Activated CD8-positive, alpha-beta T cell treated with anti-CD3 and anti-CD28 coated beads, Interleukin-2, amount 10 ng/mL, durations not matched to agents 7 days and 5 days (primary cell): ENCODE data around the gene LRIG3. TPM values are rescaled to one million over a fixed set of nuclear protein-coding genes. Genes with fewer than 3 reads are reported as not detected.

Experiments used
- ATAC-seq: fragments of 150-1000 bp; cut with Tn5 transposase; one replicate; pipeline ENCODE4 v1.10.0; 2021; ENCODE audit warnings: moderate library complexity
- CTCF ChIA-PET: fragments of 350-600 bp; sonication (Branson Sonifier 250); formaldehyde crosslinking; loops from one replicate; lab custom pipeline; 2021; ENCODE audit warnings: antibody characterized with exemption; lab: Charles Lee
- POLR2A ChIA-PET: fragments of 350-600 bp; sonication (Branson Sonifier 250); formaldehyde crosslinking; loops from one replicate; lab custom pipeline; 2021; ENCODE audit warnings: antibody characterized with exemption; lab: Charles Lee
- DNase-seq: peaks from one replicate; pipeline ENCODE4 v3.0.0-alpha.2; 2020
- H3K27ac Mint-ChIP-seq: one replicate; pipeline ENCODE4 v1.8.0; 2021; ENCODE audit warnings: mild to moderate bottlenecking, mixed read lengths
- H3K27me3 Mint-ChIP-seq: one replicate; pipeline ENCODE4 v1.8.0; 2021; ENCODE audit warnings: low read depth, mixed read lengths
- H3K36me3 Mint-ChIP-seq: one replicate; pipeline ENCODE4 v1.8.0; 2021; ENCODE audit warnings: low read depth, mixed read lengths
- H3K4me1 Mint-ChIP-seq: one replicate; pipeline ENCODE4 v1.8.0; 2021; ENCODE audit warnings: low read depth, mixed read lengths
- H3K4me3 Mint-ChIP-seq: one replicate; pipeline ENCODE4 v1.8.0; 2021; ENCODE audit warnings: mild to moderate bottlenecking, mixed read lengths
- H3K9me3 Mint-ChIP-seq: one replicate; pipeline ENCODE4 v1.8.0; 2022; ENCODE audit warnings: mixed read lengths; ENCODE audit not compliant: insufficient read depth
- total RNA-seq, 2 experiments: library from RNA; stranded (reverse); gene quantifications; one replicate each; pipeline ENCODE4 v1.2.3, GENCODE V29; 2021

Gene LRIG3
- total RNA-seq, 2 experiments from 2014 or later, result not detected

GRCh38 chr12:58832920-58833319 is 87.4 kb downstream of the LRIG3 start:
- Mint-ChIP-seq H3K4me1 (no peaks in the 10 kb centered on the region), H3K27ac (no peak overlapping the region), H3K4me3 (no peak overlapping the region), H3K9me3 (no peaks in the 10 kb centered on the region), H3K36me3 (no peaks in the 10 kb centered on the region), H3K27me3 (no peaks in the 10 kb centered on the region)
- ChIA-PET CTCF (interaction anchor here (0.7 kb wide), 1 partner anchor 198 kb away, joined by 3 read pairs; no protein-coding TSS in a partner anchor), POLR2A (no interaction called here)
- DNase-seq (no peak), ATAC-seq (no peak)
